Spleen (tissue), 11 donors: ENCODE data around the gene PLCD1. TPM values are rescaled to one million over a fixed set of nuclear protein-coding genes. Genes with fewer than 3 reads are reported as not detected.

Source experiments
- DNase-seq: peaks from one replicate; pipeline ENCODE4 v3.0.0-alpha.2; 2020
- H3K27ac ChIP-seq, 8 donors: fragments of 200-600 bp; sonication (generic) in 7 of 8; 1 replicate in 4 of 8; 2 replicates in 4 of 8; pipeline versions ENCODE4 v1.5.0 to v1.8.0; 2016 to 2021; ENCODE audit warnings: inconsistent platforms in 4 of 8, mild to moderate bottlenecking in 4 of 8, moderate library complexity in 1 of 8
- H3K27me3 ChIP-seq, 7 donors: fragments of 200-600 bp; sonication (generic) in 6 of 7; replicated peaks in 1 of 7; 1 replicate in 4 of 7; 2 replicates in 3 of 7; pipeline versions ENCODE4 v1.5.0 to v1.8.0; 2016 to 2021; ENCODE audit warnings: inconsistent platforms in 3 of 7, mild to moderate bottlenecking in 1 of 7
- H3K36me3 ChIP-seq, 6 donors: fragments of 200-600 bp; sonication (generic) in 5 of 6; 1 replicate in 4 of 6; 2 replicates in 2 of 6; pipeline versions ENCODE4 v1.5.0 to v1.8.0; 2016 to 2021; ENCODE audit warnings: inconsistent platforms in 2 of 6
- H3K4me1 ChIP-seq, 6 donors: fragments of 200-600 bp; sonication (generic) in 5 of 6; 1 replicate in 3 of 6; 2 replicates in 3 of 6; pipeline versions ENCODE4 v1.5.0 to v1.8.0; 2016 to 2021; ENCODE audit warnings: inconsistent platforms in 3 of 6
- H3K4me3 ChIP-seq, 8 donors: fragments of 200-600 bp; sonication (generic) in 7 of 8; 1 replicate in 4 of 8; 2 replicates in 4 of 8; pipeline versions ENCODE4 v1.5.0 to v1.8.0; 2016 to 2021; ENCODE audit warnings: inconsistent platforms in 4 of 8, mild to moderate bottlenecking in 4 of 8, moderate library complexity in 2 of 8
- H3K9me3 ChIP-seq, 8 donors: fragments of 200-600 bp; sonication (generic) in 7 of 8; 1 replicate in 4 of 8; 2 replicates in 4 of 8; pipeline versions ENCODE4 v1.5.0 to v1.8.0; 2016 to 2021; ENCODE audit warnings: inconsistent platforms in 4 of 8
- POLR2A ChIP-seq, 3 donors: fragments of 450-650 bp; IDR thresholded peaks; one replicate each; pipeline ENCODE4 v1.5.1; 2017; ENCODE audit warnings: antibody characterized with exemption in 3 of 3, mild to moderate bottlenecking in 1 of 3
- POLR2AphosphoS5 ChIP-seq, 3 donors: sonication (generic); formaldehyde crosslinking; IDR thresholded peaks; one replicate each; pipeline ENCODE4 v1.5.1; 2017; ENCODE audit warnings: antibody characterized with exemption in 3 of 3
- WGBS, 5 donors: extraction: QIAGEN DNeasy Blood & Tissue Kit in 3 of 5; methylation state at CpG; one replicate each; pipeline versions ENCODE4 v1.1.5 to v1.1.7; 2013 to 2018; 5-methylcytosine and 5-hydroxymethylcytosine counted together
- intact Hi-C: fragments of 100-400 bp; cut with DNase I; formaldehyde crosslinking; loops from one replicate; pipeline ENCODE4 v1.15.0; 2023; ENCODE audit warnings: low total_unique reads
- polyA plus RNA-seq, 3 donors: library from polyadenylated mRNA; stranded (reverse); fragments of 200-250 nt; gene quantifications; one replicate each; pipeline ENCODE4 v1.2.1, GENCODE V29; 2013
- total RNA-seq, 7 donors: library from RNA; depleted of rRNA in 3 of 7; stranded (reverse); fragments of >200 nt in 3 of 7; fragmentation: NEBNext Ultra II Directional in 4 of 7; extraction: Animal tissue kit (Norgen Biotek cat#: 25700) in 4 of 7; gene quantifications; one replicate each; pipeline versions ENCODE4 v1.1.0 to v1.2.1, GENCODE V29; 2016 to 2021
- TF ChIP-seq, protein P1 (sequence below), 11 experiments: fragments of 200-600 bp in 7 of 11; fragments of 450-650 bp in 4 of 11; sonication (generic) in 4 of 11; IDR thresholded peaks in 8 of 11; conservative IDR thresholded peaks in 3 of 11; 1 replicate in 7 of 11; 2 replicates in 4 of 11; pipeline versions ENCODE4 v1.4.0 to v1.8.0; 2016 to 2021; ENCODE audit warnings: antibody characterized with exemption in 11 of 11, inconsistent platforms in 4 of 11, mild to moderate bottlenecking in 1 of 11
- donor health status: healthy with polysubstance abuse.
- donor health status: DM: no; HTN: no; CAD: no; lungs with moderate emphysema.
- donor health status: DM: no; HTN: no; CAD: no.
- donor health status: Bipolar disorder and iron deficiency.
- donor health status: healthy.
- donor health status: DM: no; HTN: no; CAD: no.
- donor health status: DM: yes; HTN: yes; CAD: no.

The PLCD1 gene
- total and polyA plus RNA-seq, 10 donors, result 11.8 to 24.0 (median 18.8) TPM

DNA sequence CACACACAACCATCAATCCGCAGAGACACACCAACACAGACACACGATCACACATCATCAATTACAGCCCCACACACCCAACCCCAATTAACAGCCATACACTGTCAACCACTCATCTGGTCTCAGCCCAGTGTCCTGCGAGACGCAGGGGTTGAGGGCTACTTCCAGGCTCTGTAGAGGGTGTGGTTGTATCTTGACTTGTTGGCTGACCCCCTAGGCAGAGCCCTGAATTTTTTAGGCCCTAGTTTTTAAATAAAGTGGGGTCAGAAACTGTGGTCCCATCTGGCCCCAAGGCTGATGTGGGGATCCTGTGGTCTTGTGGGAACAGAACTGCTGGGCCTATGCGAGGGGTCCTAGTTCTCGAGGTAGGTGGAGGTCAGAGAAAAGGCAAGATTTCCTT, 29.6 kb downstream of the PLCD1 start:
- peak; percentile 64 for DNase-seq
- intact Hi-C loops, result no loop called here

DNA sequence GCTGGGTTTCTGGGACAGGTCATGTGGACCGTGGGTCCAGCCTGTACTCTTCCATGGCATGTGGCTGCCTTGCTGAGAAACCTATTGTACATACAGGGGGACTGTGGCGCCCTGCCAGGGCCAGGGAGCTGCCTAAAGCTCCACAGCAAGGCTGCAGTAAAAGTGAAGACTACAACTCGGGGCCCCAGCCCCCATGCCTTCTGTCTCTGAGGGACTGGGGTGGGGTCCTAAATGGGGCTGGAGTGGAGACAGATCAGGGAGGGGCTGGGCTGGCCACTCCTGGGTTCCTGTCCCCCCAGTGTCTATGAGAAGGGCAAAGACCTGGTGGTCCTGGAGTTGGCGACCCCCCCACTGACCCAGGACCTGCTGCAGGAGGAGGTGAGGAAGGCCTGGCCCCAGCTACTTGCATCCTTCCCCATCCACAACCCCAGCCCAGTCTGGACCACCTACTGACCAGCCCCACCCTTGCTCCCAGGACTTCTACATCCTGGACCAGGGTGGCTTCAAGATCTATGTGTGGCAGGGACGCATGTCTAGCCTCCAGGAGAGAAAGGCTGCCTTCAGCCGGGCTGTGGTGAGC, 31.6 kb downstream of the PLCD1 start:
- TF ChIP-seq, protein P1, sequence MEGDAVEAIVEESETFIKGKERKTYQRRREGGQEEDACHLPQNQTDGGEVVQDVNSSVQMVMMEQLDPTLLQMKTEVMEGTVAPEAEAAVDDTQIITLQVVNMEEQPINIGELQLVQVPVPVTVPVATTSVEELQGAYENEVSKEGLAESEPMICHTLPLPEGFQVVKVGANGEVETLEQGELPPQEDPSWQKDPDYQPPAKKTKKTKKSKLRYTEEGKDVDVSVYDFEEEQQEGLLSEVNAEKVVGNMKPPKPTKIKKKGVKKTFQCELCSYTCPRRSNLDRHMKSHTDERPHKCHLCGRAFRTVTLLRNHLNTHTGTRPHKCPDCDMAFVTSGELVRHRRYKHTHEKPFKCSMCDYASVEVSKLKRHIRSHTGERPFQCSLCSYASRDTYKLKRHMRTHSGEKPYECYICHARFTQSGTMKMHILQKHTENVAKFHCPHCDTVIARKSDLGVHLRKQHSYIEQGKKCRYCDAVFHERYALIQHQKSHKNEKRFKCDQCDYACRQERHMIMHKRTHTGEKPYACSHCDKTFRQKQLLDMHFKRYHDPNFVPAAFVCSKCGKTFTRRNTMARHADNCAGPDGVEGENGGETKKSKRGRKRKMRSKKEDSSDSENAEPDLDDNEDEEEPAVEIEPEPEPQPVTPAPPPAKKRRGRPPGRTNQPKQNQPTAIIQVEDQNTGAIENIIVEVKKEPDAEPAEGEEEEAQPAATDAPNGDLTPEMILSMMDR (IDR thresholded peaks at IDR 0.05 in 8 of 11, conservative IDR thresholded peaks at IDR 0.05 in 3 of 11), result no peak
- TF ChIP-seq POLR2A (IDR thresholded peaks at IDR 0.05) (no peak), POLR2AphosphoS5 (IDR thresholded peaks at IDR 0.05) (no peak)
- DNase-seq, result peak; percentile 85
- Histone ChIP-seq H3K36me3 (peaks cover 0 to 57% (median 28%) of the 10 kb centered on the region in 6 donors), H3K27me3 (no peaks in the 10 kb centered on the region), H3K4me1 (peaks cover 25 to 70% (median 57%) of the 10 kb centered on the region in 6 donors), H3K9me3 (no peaks in the 10 kb centered on the region), H3K27ac (peak overlapping the region; percentile 87 to 97 (median 94)), H3K4me3 (peak overlapping the region in 1 of 8 donors; percentile 66)
- intact Hi-C loops, result no loop called here
- 67 to 93% (median 85%) methylated on average over 6 of the region's 6 CpGs for WGBS, 5 donors

More for the DNA sequence above, 29.6 kb downstream of the PLCD1 start:
- Histone ChIP-seq H3K36me3 (peaks cover 0 to 71% (median 29%) of the 10 kb centered on the region in 6 donors), H3K9me3 (no peaks in the 10 kb centered on the region), H3K27me3 (no peaks in the 10 kb centered on the region), H3K27ac (peak overlapping the region in 1 of 8 donors; percentile 96), H3K4me1 (peaks cover 22 to 70% (median 48%) of the 10 kb centered on the region in 6 donors), H3K4me3 (no peak overlapping the region)
- TF ChIP-seq, protein P1 (IDR thresholded peaks at IDR 0.05 in 8 of 11, conservative IDR thresholded peaks at IDR 0.05 in 3 of 11), result no peak
- no peak for TF ChIP-seq POLR2A (IDR thresholded peaks at IDR 0.05)
- WGBS, 5 donors, result 87 to 94% (median 91%) methylated on average over 6 of the region's 6 CpGs

DNA sequence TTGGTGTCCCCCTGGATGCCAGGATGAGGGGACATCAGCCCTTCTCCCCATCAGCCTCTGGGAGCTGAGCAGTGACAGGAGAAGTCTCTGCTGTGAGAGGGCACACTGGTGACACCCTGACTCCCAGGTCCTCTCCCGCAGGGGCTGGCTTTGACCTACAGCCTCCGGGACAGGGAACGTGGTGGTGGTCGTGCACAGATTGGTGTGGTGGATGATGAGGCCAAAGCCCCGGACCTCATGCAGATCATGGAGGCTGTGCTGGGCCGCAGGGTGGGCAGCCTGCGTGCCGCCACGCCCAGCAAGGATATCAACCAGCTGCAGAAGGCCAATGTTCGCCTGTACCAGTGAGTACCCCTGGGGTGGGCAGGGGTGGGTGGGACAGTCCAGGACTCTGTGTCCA, 32.1 kb downstream of the PLCD1 start:
- Histone ChIP-seq H3K4me1 (peaks cover 25 to 67% (median 56%) of the 10 kb centered on the region in 6 donors), H3K4me3 (no peak overlapping the region), H3K9me3 (no peaks in the 10 kb centered on the region), H3K27ac (peak overlapping the region in 3 of 8 donors; percentile 95 to 97 (median 96)), H3K27me3 (no peaks in the 10 kb centered on the region), H3K36me3 (peaks cover 0 to 51% (median 24%) of the 10 kb centered on the region in 6 donors)
- TF ChIP-seq POLR2AphosphoS5 (IDR thresholded peaks at IDR 0.05) (no peak), POLR2A (IDR thresholded peaks at IDR 0.05) (no peak)
- TF ChIP-seq, protein P1 (IDR thresholded peaks at IDR 0.05 in 8 of 11, conservative IDR thresholded peaks at IDR 0.05 in 3 of 11), result no peak
- DNase-seq, result peak; percentile 82
- intact Hi-C loops, result no loop called here
- WGBS, 5 donors, result 92 to 97% (median 95%) methylated on average over 4 to 10 of the region's 10 CpGs

DNA sequence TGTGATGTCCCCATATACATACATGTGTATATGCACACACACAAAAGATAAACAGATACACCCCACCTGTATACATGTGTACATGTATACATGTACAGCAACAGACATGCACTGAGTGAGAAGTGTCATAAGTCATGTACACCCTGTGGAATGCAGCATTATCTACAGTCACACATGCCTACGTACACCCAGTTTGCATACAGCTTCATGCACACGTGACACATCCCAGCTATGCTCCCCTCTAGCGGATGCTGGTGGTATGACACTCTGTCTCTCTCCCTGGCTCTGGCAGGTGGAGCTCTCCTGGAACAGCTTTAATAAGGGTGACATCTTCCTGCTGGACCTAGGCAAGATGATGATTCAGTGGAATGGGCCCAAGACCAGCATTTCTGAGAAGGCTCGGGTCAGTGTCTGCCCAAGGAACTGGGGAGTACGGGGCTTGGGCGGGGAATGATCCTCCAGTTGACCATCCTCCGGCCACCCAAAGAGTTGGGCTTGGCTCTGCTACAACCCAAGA, 32.6 kb downstream of the PLCD1 start:
- WGBS, 5 donors, result 50 to 56% (median 52%) methylated on average over 7 of the region's 7 CpGs
- peaks cover 0 to 46% (median 19%) of the 10 kb centered on the region in 6 donors for H3K36me3 ChIP-seq

More for the DNA sequence above, 32.6 kb downstream of the PLCD1 start:
- peak; percentile 86 for DNase-seq
- no peak for TF ChIP-seq POLR2A (IDR thresholded peaks at IDR 0.05)
- TF ChIP-seq, protein P1 (IDR thresholded peaks at IDR 0.05 in 8 of 11, conservative IDR thresholded peaks at IDR 0.05 in 3 of 11), result peak; percentile 90 to 98 (median 94)
- H3K27ac ChIP-seq, result peak overlapping the region in 4 of 8 donors; percentile 8 to 97 (median 96)
- no peaks in the 10 kb centered on the region for H3K9me3 ChIP-seq
- intact Hi-C loops, result no loop called here
- peaks cover 25 to 67% (median 56%) of the 10 kb centered on the region in 6 donors for H3K4me1 ChIP-seq
- no peak overlapping the region for H3K4me3 ChIP-seq
- H3K27me3 ChIP-seq, result no peaks in the 10 kb centered on the region
